Ascending aorta (tissue), 2 donors: Measurements from ENCODE around the gene PLXDC1. TPM values are rescaled to one million over a fixed set of nuclear protein-coding genes. Genes with fewer than 3 reads are reported as not detected.
A peak's percentile ranks its signal among the peaks of the same experiment; 100 is the strongest.

ENCODE experiments used
- DNase-seq, 2 donors: peaks; one replicate each; pipeline ENCODE4 v3.0.0-alpha.2; 2019; ENCODE audit warnings: low spot score in 2 of 2
- H3K27ac ChIP-seq, 2 donors: fragments of 200-600 bp; sonication (generic); one replicate each; pipeline ENCODE4 v1.5.1; 2016 to 2017; ENCODE audit warnings: mild to moderate bottlenecking in 1 of 2
- H3K27me3 ChIP-seq: fragments of 200-600 bp; sonication (generic); one replicate; pipeline ENCODE4 v1.5.1; 2017
- H3K36me3 ChIP-seq, 2 donors: fragments of 200-600 bp; sonication (generic); one replicate each; pipeline ENCODE4 v1.5.1; 2016
- H3K4me1 ChIP-seq, 2 donors: fragments of 200-600 bp; sonication (generic); one replicate each; pipeline ENCODE4 v1.5.1; 2016 to 2017; ENCODE audit warnings: mild to moderate bottlenecking in 1 of 2
- H3K4me3 ChIP-seq, 2 donors: fragments of 200-600 bp; sonication (generic); one replicate each; pipeline ENCODE4 v1.5.1; 2016 to 2017; ENCODE audit warnings: mild to moderate bottlenecking in 1 of 2
- H3K9me3 ChIP-seq, 2 donors: fragments of 200-600 bp; sonication (generic); one replicate each; pipeline ENCODE4 v1.5.1; 2016
- intact Hi-C: fragments of 100-400 bp; cut with DNase I; formaldehyde crosslinking; loops from one replicate; pipeline ENCODE4 v1.15.1; 2023
- total RNA-seq: library from RNA; depleted of rRNA; stranded (reverse); fragments of >200 nt; gene quantifications from one replicate; pipeline ENCODE4 v1.1.0, GENCODE V29; 2016
- TF ChIP-seq, protein P1 (sequence below), 3 experiments: fragments of 200-600 bp in 2 of 3; fragments of 450-650 bp in 1 of 3; sonication (generic) in 2 of 3; IDR thresholded peaks; one replicate each; pipeline ENCODE4 v1.5.1; 2016 to 2019; ENCODE audit warnings: antibody characterized with exemption in 3 of 3, mild to moderate bottlenecking in 1 of 3, moderate library complexity in 1 of 3

Gene PLXDC1
- total RNA-seq, 1 donor from 2014 or later = 23.8 TPM

DNA sequence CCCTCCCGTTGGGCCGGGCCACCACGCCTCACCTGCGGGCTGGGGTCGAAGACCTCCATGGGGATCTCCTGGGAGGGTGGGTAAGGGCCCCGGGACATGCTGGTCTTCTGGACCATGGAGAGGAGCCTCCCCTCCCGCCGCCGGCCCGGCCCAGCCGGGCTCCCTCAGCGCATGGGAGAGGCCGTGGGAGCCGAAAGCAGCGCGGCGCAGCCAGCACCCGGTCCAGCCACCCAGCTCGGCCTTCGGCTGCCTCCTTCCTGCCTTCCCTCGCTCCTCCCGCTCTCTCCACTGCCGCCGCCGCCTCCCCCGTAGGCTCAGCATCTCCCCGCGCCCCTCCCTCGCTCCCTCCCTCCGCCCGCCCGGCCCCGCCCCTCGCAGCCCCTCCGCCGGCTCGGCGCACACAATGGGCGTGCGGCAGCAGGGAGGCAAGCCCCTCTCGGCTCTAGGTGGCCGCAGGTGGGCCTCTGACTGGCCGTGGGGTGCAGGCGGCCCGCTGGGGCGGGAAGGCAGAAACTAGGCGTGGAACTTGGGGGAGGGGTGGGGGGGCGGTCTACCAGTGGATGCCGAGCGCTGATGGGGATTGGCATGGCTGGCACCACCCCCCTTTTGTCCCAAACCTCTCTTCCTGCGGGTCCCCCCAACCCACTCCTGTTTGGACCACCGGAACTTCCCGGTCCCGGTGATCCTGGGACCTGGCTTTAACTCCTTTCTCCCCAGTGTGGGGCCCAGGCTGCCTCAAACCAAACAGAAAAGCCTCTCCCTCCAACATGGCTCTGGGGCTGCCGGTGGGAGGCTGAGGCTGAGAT lies 46.1 kb upstream of the PLXDC1 start, which contains the start of gene CACNB1:
Gene CACNB1 (minus strand): TSS at position 290 of the 806 bp plus-strand sequence. CDS start 174 bp downstream, at position 116.
- intact Hi-C loops = loop anchor here (5.0 kb wide), 3 partner anchors 35 to 265 kb away; partner anchors contain the start of genes CDK12 and FBXL20
- Histone ChIP-seq H3K9me3 (no peaks in the 10 kb centered on the region), H3K36me3 (peaks cover 22 to 29% of the 10 kb centered on the region in 2 donors), H3K4me1 (peaks cover 27 to 64% of the 10 kb centered on the region in 2 donors), H3K4me3 (peak within 1 kb of the TSS; percentile 84 to 90), H3K27ac (peak within 1 kb of the TSS; percentile 92 to 98), H3K27me3 (no peaks in the 10 kb centered on the region)
- TF ChIP-seq, protein P1, sequence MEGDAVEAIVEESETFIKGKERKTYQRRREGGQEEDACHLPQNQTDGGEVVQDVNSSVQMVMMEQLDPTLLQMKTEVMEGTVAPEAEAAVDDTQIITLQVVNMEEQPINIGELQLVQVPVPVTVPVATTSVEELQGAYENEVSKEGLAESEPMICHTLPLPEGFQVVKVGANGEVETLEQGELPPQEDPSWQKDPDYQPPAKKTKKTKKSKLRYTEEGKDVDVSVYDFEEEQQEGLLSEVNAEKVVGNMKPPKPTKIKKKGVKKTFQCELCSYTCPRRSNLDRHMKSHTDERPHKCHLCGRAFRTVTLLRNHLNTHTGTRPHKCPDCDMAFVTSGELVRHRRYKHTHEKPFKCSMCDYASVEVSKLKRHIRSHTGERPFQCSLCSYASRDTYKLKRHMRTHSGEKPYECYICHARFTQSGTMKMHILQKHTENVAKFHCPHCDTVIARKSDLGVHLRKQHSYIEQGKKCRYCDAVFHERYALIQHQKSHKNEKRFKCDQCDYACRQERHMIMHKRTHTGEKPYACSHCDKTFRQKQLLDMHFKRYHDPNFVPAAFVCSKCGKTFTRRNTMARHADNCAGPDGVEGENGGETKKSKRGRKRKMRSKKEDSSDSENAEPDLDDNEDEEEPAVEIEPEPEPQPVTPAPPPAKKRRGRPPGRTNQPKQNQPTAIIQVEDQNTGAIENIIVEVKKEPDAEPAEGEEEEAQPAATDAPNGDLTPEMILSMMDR (IDR thresholded peaks at IDR 0.05) = no peak
- DNase-seq = peak in 1 of 2 donors; percentile 87

DNA sequence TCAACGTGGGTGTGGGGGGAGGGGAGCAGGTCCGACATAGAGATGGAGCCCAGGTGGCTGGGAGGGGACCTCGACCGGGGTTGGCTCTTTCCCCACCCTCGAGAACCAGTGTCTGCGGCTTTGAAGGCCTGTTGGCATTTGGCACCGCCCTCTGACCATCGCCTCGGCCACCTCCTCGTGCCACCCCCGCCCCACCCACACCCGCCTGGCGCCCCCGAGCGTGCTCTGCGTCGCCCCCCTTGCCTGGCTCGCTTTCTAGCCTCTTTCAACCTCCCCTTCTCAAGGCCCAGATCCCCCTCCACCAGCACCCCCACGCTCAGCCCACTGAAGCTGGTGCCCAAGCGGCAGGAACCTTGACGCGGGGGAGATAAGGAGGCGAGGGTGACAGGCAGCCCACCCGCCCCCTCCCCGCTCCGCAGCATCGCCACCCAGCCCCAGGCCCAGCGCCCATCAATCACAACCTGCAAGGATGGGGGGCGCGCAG lies 45.4 kb upstream of the PLXDC1 start:
- intact Hi-C loops = loop anchor here (5.0 kb wide), 3 partner anchors 35 to 265 kb away; partner anchors contain the start of genes CDK12 and FBXL20
- H3K36me3 ChIP-seq = peaks cover 22 to 29% of the 10 kb centered on the region in 2 donors
- peaks cover 24 to 57% of the 10 kb centered on the region in 2 donors for H3K4me1 ChIP-seq
- H3K27ac ChIP-seq = peak overlapping the region; percentile 92 to 98
- no peaks in the 10 kb centered on the region for H3K27me3 ChIP-seq
- no peaks in the 10 kb centered on the region for H3K9me3 ChIP-seq
- TF ChIP-seq, protein P1 (IDR thresholded peaks at IDR 0.05) = no peak
- peak overlapping the region; percentile 84 to 90 for H3K4me3 ChIP-seq
- peak in 1 of 2 donors; percentile 79 for DNase-seq

DNA sequence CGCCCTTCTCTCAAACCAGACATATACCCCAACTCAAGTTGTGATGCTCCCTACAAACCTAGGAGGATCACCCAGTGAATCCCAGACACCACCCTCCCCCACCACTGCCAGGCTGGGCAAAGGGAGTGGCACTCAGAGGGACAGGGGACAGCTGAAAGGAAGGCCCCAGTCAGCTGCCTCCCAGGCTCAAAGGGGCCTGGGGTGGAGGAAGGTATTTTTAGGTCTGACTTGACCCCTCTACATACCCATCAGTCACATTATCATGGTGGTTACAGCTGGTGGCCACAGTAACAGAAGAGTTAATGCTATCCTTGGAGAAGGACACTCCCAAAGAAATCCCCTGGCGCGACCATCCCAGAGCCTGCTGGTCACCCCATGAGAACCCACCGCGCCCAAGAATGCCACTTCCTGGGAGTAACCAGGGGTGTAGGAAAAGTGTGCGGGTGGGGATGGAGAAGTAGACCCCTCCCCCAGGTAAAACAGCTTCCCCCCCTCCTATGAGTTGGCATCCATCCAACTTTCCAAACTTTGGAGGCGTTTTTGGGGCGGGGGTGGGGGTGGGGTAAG lies 44.9 kb upstream of the PLXDC1 start:
- intact Hi-C loops = loop anchor here (5.0 kb wide), 3 partner anchors 36 to 266 kb away; partner anchors contain the start of genes CDK12 and FBXL20
- no peaks in the 10 kb centered on the region for H3K27me3 ChIP-seq
- peaks cover 22 to 29% of the 10 kb centered on the region in 2 donors for H3K36me3 ChIP-seq
- H3K4me3 ChIP-seq = peak overlapping the region; percentile 84 to 90
- no peak for DNase-seq
- peak overlapping the region; percentile 92 to 98 for H3K27ac ChIP-seq
- H3K9me3 ChIP-seq = no peaks in the 10 kb centered on the region
- peaks cover 20 to 52% of the 10 kb centered on the region in 2 donors for H3K4me1 ChIP-seq
- TF ChIP-seq, protein P1 (IDR thresholded peaks at IDR 0.05) = no peak

DNA sequence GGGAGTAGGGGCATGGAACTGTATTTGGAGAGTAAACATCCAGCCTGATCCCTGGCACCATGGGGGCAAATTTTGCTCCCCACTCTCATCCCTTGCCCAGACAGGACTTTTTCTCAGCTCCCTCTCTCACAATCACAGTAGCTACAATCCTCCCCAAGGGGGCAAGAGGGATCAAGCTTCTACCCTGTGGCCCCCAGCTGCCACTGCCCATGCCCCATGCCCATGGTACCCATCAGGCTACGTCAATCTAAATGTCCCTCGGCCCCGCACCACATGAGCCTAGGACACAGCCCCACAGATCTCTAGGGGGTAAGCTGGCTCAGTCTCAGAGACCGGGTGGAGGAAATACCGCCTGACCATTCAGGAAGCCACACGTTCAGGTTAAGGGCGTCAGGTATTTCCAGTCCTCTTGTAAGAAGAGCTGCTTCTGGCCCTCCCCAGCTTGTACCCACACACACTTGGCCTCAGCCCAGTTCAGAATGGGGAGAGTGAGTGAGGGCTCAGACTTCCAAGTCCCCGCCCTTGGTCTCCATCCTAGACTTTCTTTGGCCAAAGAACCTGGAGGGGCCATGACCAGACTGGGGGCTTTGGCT lies 44.2 kb upstream of the PLXDC1 start:
- TF ChIP-seq, protein P1 (IDR thresholded peaks at IDR 0.05) = no peak
- intact Hi-C loops = loop anchor here (2.0 to 5.0 kb wide), 5 partner anchors 31 to 267 kb away; partner anchors contain the start of genes CDK12 and FBXL20
- Histone ChIP-seq H3K36me3 (peaks cover 27 to 31% of the 10 kb centered on the region in 2 donors), H3K4me1 (peaks cover 14 to 45% of the 10 kb centered on the region in 2 donors), H3K4me3 (peak overlapping the region; percentile 84 to 90), H3K9me3 (no peaks in the 10 kb centered on the region), H3K27ac (peak overlapping the region; percentile 92 to 98), H3K27me3 (no peaks in the 10 kb centered on the region)
- DNase-seq = no peak

DNA sequence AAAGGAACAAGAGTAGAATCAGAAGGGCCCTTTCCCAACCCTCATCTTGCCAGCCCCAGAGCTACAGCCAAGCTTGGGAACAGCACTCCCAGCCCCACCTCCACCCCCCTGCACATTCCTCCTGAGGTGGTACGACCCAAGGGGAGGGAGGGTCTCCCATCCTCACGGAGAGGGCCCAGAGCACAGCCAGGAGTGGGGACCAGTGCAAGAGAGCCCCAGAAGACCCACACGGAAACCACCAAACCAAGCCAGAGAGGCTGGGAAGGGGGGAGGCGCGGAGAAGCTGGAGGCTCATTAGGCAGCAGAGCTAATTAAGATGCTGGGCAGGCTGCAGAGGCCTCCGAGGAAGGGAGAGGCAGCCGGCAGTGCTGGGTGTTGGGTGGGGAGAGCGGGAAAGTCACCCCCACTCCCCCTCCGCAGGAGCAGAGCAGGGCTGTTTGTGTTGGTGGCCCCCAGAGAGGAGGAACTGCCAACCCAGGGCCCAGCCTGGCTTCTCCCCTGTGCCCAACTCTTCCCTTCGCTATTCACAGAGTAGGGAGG lies 43.6 kb upstream of the PLXDC1 start:
- H3K4me3 ChIP-seq = peak overlapping the region; percentile 35 to 90
- peak overlapping the region; percentile 92 to 98 for H3K27ac ChIP-seq
- no peaks in the 10 kb centered on the region for H3K27me3 ChIP-seq
- DNase-seq = no peak
- TF ChIP-seq, protein P1 (IDR thresholded peaks at IDR 0.05) = no peak
- no peaks in the 10 kb centered on the region for H3K9me3 ChIP-seq
- H3K4me1 ChIP-seq = peaks cover 14 to 44% of the 10 kb centered on the region in 2 donors
- intact Hi-C loops = loop anchor here (2.0 to 5.0 kb wide), 5 partner anchors 30 to 267 kb away; partner anchors contain the start of genes CDK12 and FBXL20
- H3K36me3 ChIP-seq = peaks cover 33 to 37% of the 10 kb centered on the region in 2 donors
